B cell (primary cell): ENCODE results near the gene GALNT18.

Experiments
- EZH2 ChIP-seq: IDR thresholded peaks from 2 replicates; pipeline ENCODE4 v1.6.1; 2012; ENCODE audit warnings: borderline replicate concordance, low read depth, mild to moderate bottlenecking, moderate library complexity, low read length; ENCODE audit not compliant: insufficient read depth, poor library complexity, severe bottlenecking
- TF ChIP-seq, protein P1 (sequence below): fragments of 200-600 bp; IDR thresholded peaks from one replicate; pipeline ENCODE4 v1.8.0; 2022; ENCODE audit warnings: antibody characterized with exemption, mild to moderate bottlenecking

DNA sequence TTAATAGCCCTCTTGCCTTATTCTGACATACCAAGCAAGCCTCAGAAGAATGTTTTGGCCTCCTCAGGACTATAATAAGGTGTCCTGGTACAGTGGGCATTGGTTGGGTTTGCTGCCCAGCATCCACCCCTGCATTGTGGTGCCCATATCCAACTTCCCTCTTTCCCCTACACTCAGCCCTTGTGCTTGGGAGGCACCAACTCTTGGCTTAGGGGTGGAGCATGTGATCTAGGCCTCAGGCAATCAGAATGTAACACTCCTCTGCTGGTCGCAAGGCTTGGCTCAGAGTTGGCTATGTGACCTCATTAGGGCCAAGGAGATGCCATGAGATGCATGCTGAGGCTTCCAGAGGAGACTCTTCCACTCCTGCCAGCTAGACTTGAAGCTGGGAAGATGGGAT, 391.7 kb downstream of the GALNT18 start:
- TF ChIP-seq, protein P1, sequence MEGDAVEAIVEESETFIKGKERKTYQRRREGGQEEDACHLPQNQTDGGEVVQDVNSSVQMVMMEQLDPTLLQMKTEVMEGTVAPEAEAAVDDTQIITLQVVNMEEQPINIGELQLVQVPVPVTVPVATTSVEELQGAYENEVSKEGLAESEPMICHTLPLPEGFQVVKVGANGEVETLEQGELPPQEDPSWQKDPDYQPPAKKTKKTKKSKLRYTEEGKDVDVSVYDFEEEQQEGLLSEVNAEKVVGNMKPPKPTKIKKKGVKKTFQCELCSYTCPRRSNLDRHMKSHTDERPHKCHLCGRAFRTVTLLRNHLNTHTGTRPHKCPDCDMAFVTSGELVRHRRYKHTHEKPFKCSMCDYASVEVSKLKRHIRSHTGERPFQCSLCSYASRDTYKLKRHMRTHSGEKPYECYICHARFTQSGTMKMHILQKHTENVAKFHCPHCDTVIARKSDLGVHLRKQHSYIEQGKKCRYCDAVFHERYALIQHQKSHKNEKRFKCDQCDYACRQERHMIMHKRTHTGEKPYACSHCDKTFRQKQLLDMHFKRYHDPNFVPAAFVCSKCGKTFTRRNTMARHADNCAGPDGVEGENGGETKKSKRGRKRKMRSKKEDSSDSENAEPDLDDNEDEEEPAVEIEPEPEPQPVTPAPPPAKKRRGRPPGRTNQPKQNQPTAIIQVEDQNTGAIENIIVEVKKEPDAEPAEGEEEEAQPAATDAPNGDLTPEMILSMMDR: no peak
- TF ChIP-seq EZH2: no peak
